OCI-LY1 (cell line): ENCODE measurements around the gene KRTAP1-1.
"Not testable (repeated sequence)": the region's sequence is repeated elsewhere in the genome, so short reads cannot be mapped to it uniquely, and the experiment has no call there.

ENCODE experiments used
- H2AFZ ChIP-seq: fragments of 200-600 bp; sonication (generic), shearing (Covaris generic); 2 replicates; pipeline ENCODE4 v1.6.0; 2014; ENCODE audit warnings: antibody characterized with exemption, mild to moderate bottlenecking, low read length
- H3F3A ChIP-seq: fragments of 200-600 bp; sonication (generic), shearing (Covaris generic); 2 replicates; pipeline ENCODE4 v1.6.0; 2014; ENCODE audit warnings: mild to moderate bottlenecking, antibody characterized with exemption, low read length, moderate library complexity; ENCODE audit not compliant: insufficient read depth
- H3K27ac ChIP-seq: fragments of 200-600 bp; sonication (generic); 2 replicates; pipeline ENCODE4 v1.5.1; 2014; ENCODE audit warnings: low read length, mixed run types, mild to moderate bottlenecking, low read depth; ENCODE audit not compliant: poor library complexity, severe bottlenecking
- H3K27me3 ChIP-seq: fragments of 200-600 bp; sonication (generic); 2 replicates; pipeline ENCODE4 v1.6.0; 2014; ENCODE audit warnings: antibody characterized with exemption, mild to moderate bottlenecking, low read length, moderate library complexity; ENCODE audit not compliant: insufficient read depth
- H3K36me3 ChIP-seq: fragments of 200-600 bp; sonication (generic); 2 replicates; pipeline ENCODE4 v1.6.1; 2014; ENCODE audit warnings: mild to moderate bottlenecking, antibody characterized with exemption, low read length, moderate library complexity, mixed read lengths; ENCODE audit not compliant: insufficient read depth
- H3K4me1 ChIP-seq: fragments of 200-600 bp; sonication (generic); 2 replicates; pipeline ENCODE4 v1.5.1; 2014; ENCODE audit warnings: mild to moderate bottlenecking, low read length, moderate library complexity; ENCODE audit not compliant: insufficient read depth, severe bottlenecking
- H3K4me2 ChIP-seq: fragments of 200-600 bp; sonication (generic), shearing (Covaris generic); 2 replicates; pipeline ENCODE4 v1.6.1; 2014; ENCODE audit warnings: low read length
- H3K4me3 ChIP-seq: fragments of 200-600 bp; sonication (generic); 2 replicates; pipeline ENCODE4 v1.5.1; 2014; ENCODE audit warnings: low read length, low read depth, mild to moderate bottlenecking, mixed read lengths; ENCODE audit not compliant: poor library complexity, severe bottlenecking
- H3K79me2 ChIP-seq: fragments of 200-600 bp; shearing (Covaris generic); 2 replicates; pipeline ENCODE4 v1.6.1; 2016; ENCODE audit warnings: mixed run types, low read length, mixed read lengths; ENCODE audit not compliant: insufficient read depth
- H3K9ac ChIP-seq: fragments of 200-600 bp; sonication (generic), shearing (Covaris generic); 2 replicates; pipeline ENCODE4 v1.6.1; 2014; ENCODE audit warnings: mild to moderate bottlenecking, low read length, mixed read lengths
- H3K9me2 ChIP-seq: fragments of 200-600 bp; sonication (generic), shearing (Covaris generic); 2 replicates; pipeline ENCODE4 v1.6.1; 2014; ENCODE audit warnings: low read depth, mild to moderate bottlenecking, low read length, mixed read lengths
- H3K9me3 ChIP-seq: fragments of 200-600 bp; shearing (Covaris generic); 2 replicates; pipeline ENCODE4 v1.6.1; 2014; ENCODE audit warnings: low read length, mixed read lengths
- H4K20me1 ChIP-seq: fragments of 200-600 bp; sonication (generic), shearing (Covaris generic); 2 replicates; pipeline ENCODE4 v1.6.0; 2016; ENCODE audit warnings: mild to moderate bottlenecking, low read length; ENCODE audit not compliant: insufficient read depth
- EZH2 ChIP-seq: fragments of 200-600 bp; sonication (generic), shearing (Covaris generic); IDR thresholded peaks from 2 replicates; pipeline ENCODE4 v1.8.0; 2017; ENCODE audit warnings: borderline replicate concordance, mixed run types, mild to moderate bottlenecking, antibody characterized with exemption, low read length, moderate library complexity, mixed read lengths
- TF ChIP-seq, protein P1 (sequence below): fragments of 200-600 bp; sonication (generic), shearing (Covaris generic); IDR thresholded peaks from 2 replicates; pipeline ENCODE4 v1.5.1; 2017; ENCODE audit warnings: mild to moderate bottlenecking, antibody characterized with exemption, low read length, moderate library complexity, mixed read lengths

The KRTAP1-1 gene, protein sequence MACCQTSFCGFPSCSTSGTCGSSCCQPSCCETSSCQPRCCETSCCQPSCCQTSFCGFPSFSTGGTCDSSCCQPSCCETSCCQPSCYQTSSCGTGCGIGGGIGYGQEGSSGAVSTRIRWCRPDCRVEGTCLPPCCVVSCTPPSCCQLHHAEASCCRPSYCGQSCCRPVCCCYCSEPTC

DNA sequence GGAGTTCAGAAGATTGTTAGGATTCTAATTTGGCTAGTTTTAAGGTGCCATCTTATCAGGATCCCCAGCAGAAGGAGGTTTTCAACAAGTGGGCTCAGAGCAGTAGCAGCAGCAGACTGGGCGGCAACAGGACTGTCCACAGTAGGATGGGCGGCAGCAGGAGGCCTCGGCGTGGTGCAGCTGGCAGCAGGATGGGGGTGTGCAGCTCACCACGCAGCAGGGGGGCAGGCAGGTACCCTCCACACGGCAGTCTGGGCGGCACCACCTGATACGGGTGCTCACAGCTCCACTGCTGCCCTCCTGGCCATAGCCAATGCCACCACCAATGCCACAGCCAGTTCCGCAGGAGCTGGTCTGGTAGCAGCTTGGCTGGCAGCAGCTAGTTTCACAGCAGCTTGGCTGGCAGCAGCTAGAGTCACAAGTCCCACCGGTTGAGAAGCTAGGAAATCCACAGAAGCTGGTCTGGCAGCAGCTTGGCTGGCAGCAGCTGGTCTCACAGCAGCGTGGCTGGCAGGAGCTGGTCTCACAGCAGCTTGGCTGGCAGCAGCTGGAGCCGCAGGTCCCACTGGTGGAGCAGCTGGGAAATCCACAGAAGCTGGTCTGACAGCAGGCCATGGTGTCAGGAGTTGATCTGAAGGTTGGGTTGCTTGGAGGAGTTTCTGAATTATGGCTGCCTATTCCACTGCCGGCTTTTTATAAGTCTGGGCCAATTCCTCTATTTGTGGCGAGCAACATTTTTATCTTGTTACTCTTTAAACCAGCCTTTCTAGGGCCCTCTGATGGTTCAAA is at the start of gene KRTAP1-1:
KRTAP1-1 (minus strand) TSS at position 668 of the 789 bp plus-strand sequence; CDS start at position 615, 53 bp downstream.
- H3F3A ChIP-seq, H3K4me2 ChIP-seq, H4K20me1 ChIP-seq, H3K36me3 ChIP-seq, H2AFZ ChIP-seq, H3K9ac ChIP-seq, H3K4me3 ChIP-seq, H3K4me1 ChIP-seq, H3K9me2 ChIP-seq, H3K79me2 ChIP-seq, H3K9me3 ChIP-seq, H3K27ac ChIP-seq, H3K27me3 ChIP-seq: not testable (repeated sequence)

GRCh38 chr17:41088760-41089352 is 47.6 kb upstream of the KRTAP1-1 start:
- not testable (repeated sequence) for H3K9ac ChIP-seq, H4K20me1 ChIP-seq, H3K4me3 ChIP-seq, H3F3A ChIP-seq, H3K4me1 ChIP-seq, H3K27ac ChIP-seq, H3K4me2 ChIP-seq, H3K9me2 ChIP-seq, H2AFZ ChIP-seq, H3K36me3 ChIP-seq, H3K79me2 ChIP-seq, H3K9me3 ChIP-seq, H3K27me3 ChIP-seq

DNA sequence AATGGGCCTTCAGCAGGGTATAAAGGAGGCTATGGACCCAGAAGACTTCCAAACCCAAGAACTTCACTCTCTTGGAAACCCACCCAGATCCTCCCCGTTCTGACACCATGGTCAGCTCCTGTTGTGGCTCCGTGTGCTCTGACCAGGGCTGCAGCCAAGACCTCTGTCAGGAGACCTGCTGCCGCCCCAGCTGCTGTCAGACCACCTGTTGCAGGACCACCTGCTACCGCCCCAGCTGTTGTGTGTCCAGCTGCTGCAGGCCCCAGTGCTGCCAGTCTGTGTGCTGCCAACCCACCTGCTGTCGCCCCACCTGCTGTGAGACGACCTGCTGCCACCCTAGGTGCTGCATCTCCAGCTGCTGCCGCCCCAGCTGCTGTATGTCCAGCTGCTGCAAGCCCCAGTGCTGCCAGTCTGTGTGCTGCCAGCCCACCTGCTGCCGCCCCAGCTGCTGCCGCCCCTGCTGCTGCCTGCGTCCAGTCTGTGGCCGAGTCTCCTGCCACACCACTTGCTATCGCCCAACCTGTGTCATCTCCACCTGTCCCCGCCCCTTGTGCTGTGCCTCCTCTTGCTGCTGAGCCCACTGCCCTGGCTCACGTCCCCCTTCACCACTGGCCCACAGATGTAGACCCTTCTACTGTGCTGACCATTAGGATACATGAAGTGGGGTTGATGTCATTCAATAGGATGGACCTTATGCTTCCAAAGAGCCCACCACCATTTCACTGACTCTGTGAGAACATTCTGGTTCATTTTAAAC is 43.0 kb upstream of the KRTAP1-1 start, which contains the start of gene KRTAP4-7:
KRTAP4-7 (plus strand) TSS at position 51 of the 757 bp plus-strand sequence; CDS start at position 108, 57 bp downstream.
- not testable (repeated sequence) for H3F3A ChIP-seq, H3K27ac ChIP-seq, H3K4me3 ChIP-seq, H3K4me2 ChIP-seq, H3K27me3 ChIP-seq, H4K20me1 ChIP-seq, H3K9me2 ChIP-seq, H3K9me3 ChIP-seq, H3K36me3 ChIP-seq, H3K79me2 ChIP-seq, H3K9ac ChIP-seq, H3K4me1 ChIP-seq, H2AFZ ChIP-seq

- H3K4me2 ChIP-seq, H3K9ac ChIP-seq, H3K9me2 ChIP-seq, H3K36me3 ChIP-seq, H4K20me1 ChIP-seq, H3K9me3 ChIP-seq, H3K4me3 ChIP-seq, H3F3A ChIP-seq, H2AFZ ChIP-seq, H3K27me3 ChIP-seq, H3K27ac ChIP-seq, H3K79me2 ChIP-seq, H3K4me1 ChIP-seq: not testable (repeated sequence)
These were observed 42.2 kb upstream of the KRTAP1-1 start for GRCh38 chr17:41083427-41083826.

GRCh38 chr17:41082626-41083025 is 41.4 kb upstream of the KRTAP1-1 start:
- TF ChIP-seq, protein P1, sequence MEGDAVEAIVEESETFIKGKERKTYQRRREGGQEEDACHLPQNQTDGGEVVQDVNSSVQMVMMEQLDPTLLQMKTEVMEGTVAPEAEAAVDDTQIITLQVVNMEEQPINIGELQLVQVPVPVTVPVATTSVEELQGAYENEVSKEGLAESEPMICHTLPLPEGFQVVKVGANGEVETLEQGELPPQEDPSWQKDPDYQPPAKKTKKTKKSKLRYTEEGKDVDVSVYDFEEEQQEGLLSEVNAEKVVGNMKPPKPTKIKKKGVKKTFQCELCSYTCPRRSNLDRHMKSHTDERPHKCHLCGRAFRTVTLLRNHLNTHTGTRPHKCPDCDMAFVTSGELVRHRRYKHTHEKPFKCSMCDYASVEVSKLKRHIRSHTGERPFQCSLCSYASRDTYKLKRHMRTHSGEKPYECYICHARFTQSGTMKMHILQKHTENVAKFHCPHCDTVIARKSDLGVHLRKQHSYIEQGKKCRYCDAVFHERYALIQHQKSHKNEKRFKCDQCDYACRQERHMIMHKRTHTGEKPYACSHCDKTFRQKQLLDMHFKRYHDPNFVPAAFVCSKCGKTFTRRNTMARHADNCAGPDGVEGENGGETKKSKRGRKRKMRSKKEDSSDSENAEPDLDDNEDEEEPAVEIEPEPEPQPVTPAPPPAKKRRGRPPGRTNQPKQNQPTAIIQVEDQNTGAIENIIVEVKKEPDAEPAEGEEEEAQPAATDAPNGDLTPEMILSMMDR, result no peak
- no peak for TF ChIP-seq EZH2
- Histone ChIP-seq H3K9me2 (no peaks in the 10 kb centered on the region), H3F3A (no peaks in the 10 kb centered on the region), H3K4me2 (no peak overlapping the region), H4K20me1 (no peaks in the 10 kb centered on the region), H3K27ac (no peak overlapping the region), H3K27me3 (no peaks in the 10 kb centered on the region), H3K79me2 (no peaks in the 10 kb centered on the region), H3K36me3 (no peaks in the 10 kb centered on the region), H3K9me3 (no peaks in the 10 kb centered on the region), H2AFZ (no peak overlapping the region), H3K4me3 (no peak overlapping the region), H3K9ac (no peak overlapping the region), H3K4me1 (no peaks in the 10 kb centered on the region)
